Tibial nerve (tissue), 4 donors: Measurements from ENCODE around the gene SNAP47.

Source experiments
- CTCF ChIP-seq, 5 experiments: fragments of 200-600 bp in 3 of 5; fragments of 450-650 bp in 2 of 5; sonication (generic) in 3 of 5; IDR thresholded peaks; one replicate each; pipeline ENCODE4 v1.5.1; 2016 to 2019; ENCODE audit warnings: antibody characterized with exemption in 5 of 5, mild to moderate bottlenecking in 3 of 5, moderate library complexity in 2 of 5
- EP300 ChIP-seq, 2 donors: sonication (generic); formaldehyde crosslinking; IDR thresholded peaks; one replicate each; pipeline ENCODE4 v1.6.1; 2017; ENCODE audit warnings: antibody characterized with exemption in 2 of 2, mild to moderate bottlenecking in 1 of 2
- POLR2A ChIP-seq, 2 donors: fragments of 450-650 bp; IDR thresholded peaks; one replicate each; pipeline ENCODE4 v1.6.1; 2017; ENCODE audit warnings: antibody characterized with exemption in 2 of 2, mild to moderate bottlenecking in 2 of 2, moderate library complexity in 2 of 2

DNA sequence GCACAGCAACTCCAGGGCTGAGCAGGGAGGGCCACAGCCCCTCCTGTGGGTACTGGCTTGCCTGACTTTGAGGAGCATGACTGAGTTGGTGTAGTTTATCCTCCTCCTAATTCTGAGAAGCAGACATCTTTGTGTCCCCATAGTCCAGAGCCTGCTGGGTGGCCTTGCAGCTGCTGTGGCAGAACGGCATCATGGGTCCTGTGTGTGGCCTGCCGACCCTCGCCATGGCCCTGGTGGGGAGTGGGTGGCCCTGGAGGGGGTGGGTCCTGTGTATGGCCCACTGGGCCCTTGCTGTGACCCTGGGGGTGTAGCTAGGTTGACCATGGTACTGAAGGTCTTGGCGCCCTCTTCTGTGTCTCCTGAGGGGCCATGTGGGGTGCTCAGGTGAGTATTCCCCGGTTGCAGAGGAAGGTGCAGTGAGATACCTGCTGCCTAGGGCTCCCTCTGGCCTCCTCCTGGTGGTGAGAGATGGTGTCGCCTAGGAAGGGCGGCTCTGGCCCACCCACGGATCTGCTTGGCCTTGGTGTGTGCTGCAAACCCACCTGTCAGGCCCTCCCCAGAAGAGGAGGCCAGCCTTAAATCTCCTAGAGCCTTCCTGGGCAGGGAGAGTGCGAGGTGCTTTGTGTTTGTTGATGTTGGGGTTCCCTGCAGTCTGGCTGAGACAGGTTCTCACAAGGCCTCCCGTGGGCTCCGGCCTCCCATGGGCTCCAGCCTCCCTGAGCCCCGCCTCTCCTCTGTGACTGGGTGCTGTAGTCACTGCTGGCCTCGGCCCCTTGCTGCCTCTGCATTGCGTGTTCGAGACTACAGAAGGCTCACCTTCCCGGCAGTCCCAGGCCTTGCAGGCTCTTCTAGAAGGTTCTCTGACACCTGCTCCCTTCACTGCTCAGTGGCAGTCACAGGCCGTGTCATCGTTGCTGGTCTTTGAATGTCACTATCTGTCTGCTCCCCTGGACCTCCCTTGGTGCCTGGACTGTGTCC is 7.8 kb downstream of the SNAP47 start:
- TF ChIP-seq CTCF (IDR thresholded peaks at IDR 0.05) (no peak), POLR2A (IDR thresholded peaks at IDR 0.05) (no peak), EP300 (IDR thresholded peaks at IDR 0.05) (no peak)
